Sigmoid colon (tissue), 4 donors: ENCODE results near the gene DAP3.
"Not testable (repeated sequence)": the region's sequence is repeated elsewhere in the genome, so short reads cannot be mapped to it uniquely, and the experiment has no call there.

Experiments
- POLR2AphosphoS5 ChIP-seq, 4 donors: sonication (generic); formaldehyde crosslinking; IDR thresholded peaks; one replicate each; pipeline ENCODE4 v1.6.1; 2017; ENCODE audit warnings: antibody characterized with exemption in 4 of 4
- TF ChIP-seq, protein P1 (sequence below), 4 experiments: fragments of 450-650 bp in 3 of 4; fragments of 200-600 bp in 1 of 4; IDR thresholded peaks; one replicate each; pipeline ENCODE4 v1.5.1; 2016 to 2019; ENCODE audit warnings: antibody characterized with exemption in 4 of 4, mild to moderate bottlenecking in 3 of 4, moderate library complexity in 2 of 4

DNA sequence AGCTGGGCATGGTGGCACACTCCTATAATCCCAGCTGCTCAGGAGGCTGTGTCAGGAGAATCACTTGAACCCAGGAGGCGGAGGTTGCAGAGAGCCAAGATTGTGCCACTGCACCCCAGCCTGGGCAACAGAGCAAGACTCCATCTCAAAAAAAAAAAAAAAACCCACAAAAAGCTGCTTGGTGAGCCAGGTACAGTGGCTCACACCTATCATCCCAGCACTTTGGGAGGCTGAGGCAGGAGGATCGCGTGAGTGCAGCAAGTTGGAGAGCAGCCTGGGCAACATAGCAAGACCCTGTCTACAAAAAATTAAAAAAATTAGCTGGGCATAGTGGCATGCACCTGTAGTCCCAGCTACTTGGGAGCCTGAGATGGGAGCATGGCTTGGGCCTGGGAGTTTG lies 26.2 kb downstream of the DAP3 start:
- TF ChIP-seq, protein P1, sequence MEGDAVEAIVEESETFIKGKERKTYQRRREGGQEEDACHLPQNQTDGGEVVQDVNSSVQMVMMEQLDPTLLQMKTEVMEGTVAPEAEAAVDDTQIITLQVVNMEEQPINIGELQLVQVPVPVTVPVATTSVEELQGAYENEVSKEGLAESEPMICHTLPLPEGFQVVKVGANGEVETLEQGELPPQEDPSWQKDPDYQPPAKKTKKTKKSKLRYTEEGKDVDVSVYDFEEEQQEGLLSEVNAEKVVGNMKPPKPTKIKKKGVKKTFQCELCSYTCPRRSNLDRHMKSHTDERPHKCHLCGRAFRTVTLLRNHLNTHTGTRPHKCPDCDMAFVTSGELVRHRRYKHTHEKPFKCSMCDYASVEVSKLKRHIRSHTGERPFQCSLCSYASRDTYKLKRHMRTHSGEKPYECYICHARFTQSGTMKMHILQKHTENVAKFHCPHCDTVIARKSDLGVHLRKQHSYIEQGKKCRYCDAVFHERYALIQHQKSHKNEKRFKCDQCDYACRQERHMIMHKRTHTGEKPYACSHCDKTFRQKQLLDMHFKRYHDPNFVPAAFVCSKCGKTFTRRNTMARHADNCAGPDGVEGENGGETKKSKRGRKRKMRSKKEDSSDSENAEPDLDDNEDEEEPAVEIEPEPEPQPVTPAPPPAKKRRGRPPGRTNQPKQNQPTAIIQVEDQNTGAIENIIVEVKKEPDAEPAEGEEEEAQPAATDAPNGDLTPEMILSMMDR (IDR thresholded peaks at IDR 0.05) = not testable (repeated sequence)
- not testable (repeated sequence) for TF ChIP-seq POLR2AphosphoS5 (IDR thresholded peaks at IDR 0.05)
